ENCODE data around the gene ERBB4.

The ERBB4 gene

DNA sequence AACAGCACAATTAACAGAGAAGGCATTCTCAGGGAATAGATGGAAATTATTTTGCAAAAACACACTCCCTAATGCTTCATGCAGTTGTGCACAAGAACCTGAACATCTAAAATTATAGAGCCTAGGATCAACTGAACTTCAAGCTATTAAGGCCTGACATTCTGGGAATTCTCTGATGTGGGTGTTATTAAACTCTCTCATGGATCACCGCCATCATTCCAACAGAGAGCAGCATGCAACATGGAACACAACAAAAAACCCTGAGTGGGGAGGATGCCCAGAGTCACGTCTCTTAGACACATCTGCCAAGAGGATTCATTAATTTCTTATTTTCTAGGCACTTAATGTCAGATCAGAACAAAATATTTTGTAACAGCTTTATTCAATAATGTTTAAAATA, 543.8 kb downstream of the ERBB4 start:
- no peak for DNase-seq

DNA sequence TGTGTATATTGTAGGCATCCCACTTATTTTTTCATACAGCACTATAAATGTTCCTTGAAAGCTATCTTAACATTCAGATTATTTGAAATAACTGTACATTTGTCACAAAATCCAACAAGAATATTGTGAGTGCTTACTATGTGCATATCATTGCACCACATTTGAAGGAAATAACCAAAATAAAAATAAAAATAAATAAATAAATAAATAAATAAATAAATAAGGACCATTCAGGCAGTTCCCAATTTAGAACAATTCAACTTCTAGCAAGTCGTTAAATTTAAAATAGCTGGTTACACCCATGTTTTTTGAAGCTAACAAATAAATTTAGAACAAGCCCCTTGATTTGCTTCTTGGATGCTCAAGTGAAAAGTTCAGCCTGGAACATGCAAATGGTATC, 548.3 kb downstream of the ERBB4 start:
- no peak for DNase-seq

DNA sequence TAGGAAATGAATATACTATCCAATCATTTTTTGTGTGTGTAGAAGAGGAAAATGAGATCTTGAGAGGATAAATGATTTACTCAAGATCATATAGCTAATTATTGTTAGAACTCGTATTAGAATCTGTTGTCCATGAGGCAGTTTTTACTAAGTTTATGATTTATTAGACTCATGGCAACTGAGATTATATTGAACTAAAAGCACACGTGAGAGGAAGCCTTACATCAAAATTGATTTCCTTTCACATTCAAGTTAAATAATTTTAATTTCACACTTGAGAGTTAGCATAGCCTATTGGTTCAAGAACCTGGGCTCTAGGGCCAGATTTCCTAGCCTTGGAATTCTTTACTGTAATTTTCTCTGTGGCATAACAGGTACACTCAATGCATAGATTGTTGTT, 552.3 kb downstream of the ERBB4 start:
- DNase-seq, result no peak

DNA sequence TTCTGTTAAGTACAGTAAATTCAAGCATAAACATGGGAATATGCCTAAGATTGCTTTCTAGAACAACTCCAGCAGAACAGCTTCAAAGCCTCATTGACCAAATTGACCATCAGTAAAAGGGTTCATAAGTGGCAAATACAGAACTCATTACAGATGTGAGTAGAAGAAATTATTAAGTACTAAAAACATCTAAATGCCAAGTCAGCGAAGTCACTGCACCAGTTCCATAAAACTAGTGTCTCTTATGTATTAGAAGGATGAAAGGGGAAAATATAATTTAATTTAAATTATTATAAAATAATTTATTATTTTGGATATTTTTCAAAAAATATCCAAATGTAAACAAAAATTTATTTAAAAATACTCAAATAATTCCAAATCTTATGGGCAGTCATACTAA, 553.2 kb downstream of the ERBB4 start:
- no peak for DNase-seq

DNA sequence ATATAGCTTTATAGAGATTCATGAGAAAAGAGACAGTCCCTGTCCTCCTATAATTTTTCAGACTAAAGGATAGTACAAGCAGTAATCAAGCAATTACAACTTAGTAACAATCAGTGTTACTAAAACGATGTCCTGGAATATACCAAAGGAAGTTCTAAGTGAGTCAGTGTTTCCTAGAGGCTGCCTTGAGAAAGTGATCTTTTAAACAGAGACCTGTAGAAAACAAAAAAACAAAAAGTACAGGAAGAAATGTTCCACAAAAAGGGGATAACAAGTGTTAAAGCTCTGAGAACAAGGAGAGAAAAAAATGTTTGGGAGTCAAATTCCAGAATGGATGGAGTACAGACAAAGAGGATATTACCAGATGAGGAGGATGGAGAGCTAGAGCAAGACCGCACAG, 556.4 kb downstream of the ERBB4 start:
- DNase-seq, result no peak

DNA sequence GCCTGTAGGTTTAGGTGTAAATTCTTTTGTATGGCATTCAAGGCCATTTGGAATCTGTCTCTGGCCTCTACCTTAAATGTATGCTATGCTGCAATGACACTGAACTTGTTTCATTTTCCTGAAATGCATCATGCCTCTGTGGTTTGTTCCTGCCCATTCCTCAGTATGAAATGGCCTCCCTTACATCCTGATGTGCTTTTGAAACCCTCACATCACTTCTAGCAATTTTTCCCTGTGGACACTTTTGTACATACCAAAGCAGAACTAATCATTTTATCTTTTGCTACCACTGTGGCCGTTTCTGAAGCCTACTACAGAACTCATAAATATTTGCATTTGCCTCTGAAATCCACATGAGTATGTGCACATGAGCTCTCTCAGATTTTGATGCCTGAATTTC, 557.2 kb downstream of the ERBB4 start:
- no peak for DNase-seq

DNA sequence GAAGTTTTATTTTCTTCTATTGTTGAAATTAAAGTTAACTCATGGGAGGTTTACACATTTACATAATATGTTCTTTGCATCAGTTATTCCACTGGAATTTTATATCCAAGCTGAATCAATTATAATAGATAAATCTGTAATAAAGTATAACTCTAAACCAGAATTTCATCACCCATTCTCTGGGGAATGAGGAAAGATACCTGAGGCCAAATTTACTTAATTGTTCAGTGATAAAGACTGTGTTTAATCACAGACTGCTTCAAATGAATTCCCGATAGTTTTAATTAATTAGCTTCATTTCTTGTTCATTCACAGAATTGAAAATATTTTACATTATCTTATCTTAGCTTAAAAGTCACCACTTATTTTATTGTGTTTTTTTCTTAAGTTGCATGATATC, 562.5 kb downstream of the ERBB4 start:
- no peak for DNase-seq

DNA sequence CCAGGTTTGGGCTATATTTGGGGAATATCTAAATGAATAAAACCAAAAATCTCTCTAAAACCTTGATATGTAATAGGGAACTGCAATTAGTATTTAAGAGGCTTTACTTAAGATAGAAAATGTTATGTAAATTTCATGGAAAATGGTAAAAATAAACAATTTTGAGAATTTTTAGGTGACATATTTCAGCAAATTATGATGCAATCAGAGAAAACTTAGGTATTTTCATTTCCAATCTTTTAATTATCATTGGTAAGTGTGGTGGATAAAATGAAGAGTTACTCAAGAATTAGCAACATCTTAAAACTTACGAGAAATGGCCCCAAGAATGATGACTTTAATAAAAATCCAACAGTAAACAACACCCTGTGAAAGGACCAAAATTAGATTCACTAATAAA, 571.4 kb downstream of the ERBB4 start:
- DNase-seq, result no peak

DNA sequence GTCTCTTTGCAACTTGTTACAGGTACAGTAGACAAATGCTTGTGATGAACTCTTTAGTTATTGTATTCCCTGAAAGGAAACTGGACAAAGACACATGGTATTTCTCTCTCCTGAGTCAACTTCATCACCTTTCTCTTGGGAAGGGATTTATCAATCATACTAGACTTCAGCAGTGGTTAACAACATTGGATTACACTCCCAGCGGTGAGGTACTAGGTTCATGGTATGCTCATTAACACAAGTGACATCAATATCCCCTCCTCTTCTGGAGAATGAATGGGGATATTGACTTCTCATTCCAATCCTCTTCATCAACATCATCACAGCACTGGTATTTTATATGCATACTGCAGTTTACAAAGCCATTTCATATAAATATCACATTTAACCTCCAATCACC, 574.6 kb downstream of the ERBB4 start:
- no peak for DNase-seq

DNA sequence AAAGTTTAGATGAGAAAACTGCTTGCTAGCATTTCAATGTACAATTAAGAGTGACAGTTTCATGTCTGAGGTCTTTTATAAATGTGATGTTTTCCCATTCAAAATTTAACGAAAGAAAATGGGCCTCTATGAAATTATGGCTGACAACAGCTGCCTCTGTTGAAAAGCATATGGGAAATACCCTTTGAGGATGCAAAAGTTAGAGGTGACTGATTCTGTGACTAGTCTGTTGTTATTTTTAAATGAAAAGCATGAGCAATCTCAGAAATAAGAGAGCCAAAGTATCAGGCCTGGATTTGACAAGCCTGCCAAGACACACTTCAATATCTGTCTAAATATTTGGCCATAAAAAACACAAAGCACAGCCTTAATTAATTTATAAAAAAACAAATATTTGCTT, 580.8 kb downstream of the ERBB4 start:
- no peak for DNase-seq

DNA sequence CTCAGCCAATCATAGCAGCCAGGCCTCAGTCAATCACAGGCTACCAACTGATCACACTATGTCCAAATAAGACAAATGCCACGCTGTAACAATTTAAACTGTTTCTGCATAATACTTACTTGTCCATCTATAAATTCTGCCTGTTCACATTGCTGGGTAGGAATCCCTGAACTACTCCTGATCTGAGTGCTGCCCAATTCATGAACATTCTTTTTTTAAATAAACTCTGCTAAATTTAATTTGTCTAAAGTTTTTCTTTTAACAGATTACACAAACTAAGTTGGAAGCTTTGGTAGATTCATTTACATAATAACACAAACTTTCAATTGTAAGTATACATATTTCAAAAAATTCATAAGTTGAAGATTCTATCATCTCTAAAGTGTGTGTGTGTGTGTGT, 583.0 kb downstream of the ERBB4 start:
- no peak for DNase-seq

DNA sequence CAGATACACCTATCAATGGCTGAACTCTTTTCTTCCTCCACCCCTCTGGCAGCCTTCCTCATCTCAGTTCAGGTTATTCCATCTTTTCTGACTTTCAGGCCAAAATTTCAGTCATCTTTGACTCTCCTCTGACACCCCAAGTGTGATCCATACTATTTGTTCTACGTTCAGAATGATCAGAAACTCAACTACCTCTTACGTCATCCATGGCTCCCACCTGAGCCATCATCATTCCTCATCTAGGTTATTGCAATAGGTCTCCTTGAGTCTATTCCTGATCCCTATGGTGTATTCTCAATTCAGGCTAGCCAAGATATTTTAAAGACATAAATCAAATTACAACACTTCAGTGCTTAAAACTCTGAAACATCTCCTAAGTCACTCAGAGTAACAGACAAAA, 589.7 kb downstream of the ERBB4 start:
- no peak for DNase-seq

DNA sequence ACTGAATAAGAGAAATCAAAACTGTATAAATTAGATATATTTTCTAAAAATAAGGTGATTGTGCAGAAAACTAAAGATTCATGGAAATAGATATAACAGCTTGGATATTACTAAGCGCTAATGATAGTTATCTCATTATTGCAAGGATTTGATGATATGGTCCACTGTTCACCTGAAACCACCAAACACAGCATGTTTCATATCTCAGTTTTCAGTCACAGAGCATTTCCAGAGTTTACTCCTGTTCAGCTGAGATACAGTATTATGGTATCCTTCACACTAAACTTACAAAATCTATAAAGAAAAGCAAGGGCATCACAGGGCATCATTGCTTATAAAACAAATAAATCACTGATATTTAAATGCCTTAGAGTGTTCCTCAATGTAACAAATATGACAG, 591.6 kb downstream of the ERBB4 start:
- no peak for DNase-seq

DNA sequence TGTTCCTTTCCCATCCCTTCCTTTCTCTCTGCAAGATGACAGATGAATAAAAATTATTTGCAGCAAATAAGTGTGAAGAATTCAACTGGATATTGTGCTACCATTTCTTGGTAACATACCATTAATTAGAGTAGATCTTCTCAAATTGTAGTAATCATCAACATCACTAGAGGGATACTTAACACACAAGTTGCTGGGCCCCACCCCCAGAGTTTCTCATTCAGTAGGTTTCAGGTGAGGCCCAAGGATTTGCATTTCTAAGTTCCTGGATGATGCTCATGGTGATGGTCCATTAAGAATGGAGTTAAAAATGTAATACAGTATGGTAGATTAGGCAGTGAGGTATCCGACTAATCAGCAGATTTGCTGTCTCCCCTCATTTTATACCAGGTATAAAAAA, 594.0 kb downstream of the ERBB4 start:
- no peak for DNase-seq

DNA sequence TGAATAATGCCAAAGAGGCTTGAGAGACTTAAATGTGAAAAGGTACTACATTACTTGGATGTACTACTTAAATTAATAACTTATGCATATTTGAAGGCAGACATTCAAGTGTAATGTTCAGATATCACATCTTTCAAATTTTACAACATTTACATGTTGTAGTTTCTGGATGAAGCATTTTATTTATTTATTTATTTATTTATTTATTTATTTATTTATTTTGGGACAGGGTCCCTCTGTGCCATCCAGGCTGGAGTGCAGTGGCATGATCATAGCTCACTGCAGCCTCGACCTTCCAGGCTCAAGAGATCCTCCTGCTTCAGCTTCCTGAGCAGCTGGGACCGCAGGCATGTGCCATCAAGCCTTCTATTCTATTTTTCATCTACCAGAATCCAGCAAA, 596.4 kb downstream of the ERBB4 start:
- no peak for DNase-seq

DNA sequence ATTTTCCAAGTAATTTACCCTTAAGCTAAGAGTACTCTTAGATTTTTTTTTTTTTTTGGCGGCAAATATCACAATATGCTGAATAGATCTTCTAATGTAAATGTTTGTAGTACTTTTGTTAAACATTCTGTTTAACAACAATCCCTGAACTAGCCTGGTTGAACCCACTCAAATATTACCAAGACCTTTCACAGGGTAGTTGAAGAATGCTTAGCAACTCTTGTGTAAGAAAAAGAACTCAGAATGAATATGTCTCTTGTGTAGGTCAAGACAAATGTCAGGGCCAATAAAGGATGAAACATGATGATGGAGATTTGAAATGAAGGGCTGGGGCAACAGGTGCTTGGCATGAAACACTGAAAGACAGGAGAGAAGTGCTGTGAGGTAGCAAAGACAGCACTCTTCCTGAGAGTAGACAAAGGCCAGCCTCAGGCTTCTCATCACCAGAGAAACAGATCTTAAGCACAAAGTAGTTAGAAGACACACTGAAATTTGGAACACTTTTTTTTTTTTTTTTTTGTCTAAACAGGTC, 597.3 kb downstream of the ERBB4 start:
- no peak for DNase-seq

DNA sequence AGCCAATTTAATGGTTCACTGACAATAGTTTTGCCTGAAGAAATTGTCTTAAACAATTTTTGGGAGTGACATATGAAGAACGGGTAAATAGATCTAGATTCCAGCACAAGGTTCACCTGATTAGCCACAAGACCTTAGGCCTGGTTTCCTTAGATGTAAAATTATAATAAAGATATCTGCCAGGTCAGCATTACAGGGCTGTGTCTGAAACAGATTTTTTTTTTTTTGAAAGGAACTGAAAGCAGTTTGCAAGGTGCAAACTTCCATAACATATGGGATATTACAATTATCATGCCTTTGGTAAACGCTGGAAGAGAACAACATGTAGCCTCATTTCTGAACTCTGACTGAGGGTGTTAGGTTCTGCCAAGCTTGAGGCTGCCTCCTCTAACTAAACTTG, 599.4 kb downstream of the ERBB4 start:
- no peak for DNase-seq

DNA sequence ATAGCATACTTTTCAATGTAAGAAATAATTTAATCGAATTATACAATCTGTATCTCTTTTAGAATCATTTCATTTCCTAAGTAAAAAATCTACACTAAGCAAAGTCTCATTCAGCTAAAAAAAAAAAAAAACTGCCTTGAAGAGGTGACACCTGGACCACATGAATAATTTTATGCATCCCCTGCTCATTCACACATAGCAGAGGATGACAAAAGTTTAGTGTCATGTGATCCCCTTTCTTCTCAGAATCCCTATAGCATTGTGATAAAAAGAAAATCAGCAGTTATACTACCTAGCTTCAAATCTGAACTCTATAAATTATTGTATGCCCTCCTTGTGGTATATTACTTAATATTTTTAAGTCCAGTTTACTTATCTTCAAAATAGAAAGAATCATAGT, 603.8 kb downstream of the ERBB4 start:
- no peak for DNase-seq

DNA sequence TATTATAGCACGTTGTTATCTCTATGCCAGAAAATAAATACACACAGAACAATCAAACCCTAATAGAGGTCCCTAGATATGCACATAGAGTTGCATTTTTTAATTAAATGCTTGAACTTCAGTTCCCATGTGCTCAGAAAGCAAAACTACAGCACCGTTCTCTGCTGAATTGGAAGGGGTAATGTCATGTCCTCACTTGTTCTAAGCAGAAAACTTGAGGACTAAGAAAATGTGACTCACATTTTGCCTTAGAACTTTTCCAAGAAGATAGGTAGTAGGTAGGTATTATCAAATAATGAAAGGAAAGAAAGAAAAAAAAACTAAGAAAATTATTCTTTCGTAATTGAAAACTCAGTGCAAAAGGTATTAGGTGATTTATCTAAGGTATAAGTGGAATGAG, 607.3 kb downstream of the ERBB4 start:
- DNase-seq, result no peak

DNA sequence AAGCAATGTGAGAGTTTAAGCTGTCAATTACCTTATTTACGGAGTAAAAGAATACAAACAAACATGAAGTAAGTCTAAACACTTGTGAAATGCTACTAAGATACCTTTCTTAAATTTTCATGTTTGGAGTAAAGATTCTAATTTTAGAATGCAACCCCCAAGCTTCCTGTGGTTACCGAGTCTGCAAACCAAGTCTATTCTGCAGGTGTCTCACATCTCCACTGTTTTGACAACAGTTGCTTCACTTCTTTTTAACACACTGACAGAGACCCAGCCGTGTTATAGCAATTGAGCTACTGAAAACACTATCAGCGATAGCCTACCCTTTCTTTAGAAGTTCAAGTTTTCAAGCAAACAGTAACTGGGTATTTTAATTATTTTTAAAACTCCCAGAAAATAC, 608.3 kb downstream of the ERBB4 start:
- DNase-seq, result no peak

DNA sequence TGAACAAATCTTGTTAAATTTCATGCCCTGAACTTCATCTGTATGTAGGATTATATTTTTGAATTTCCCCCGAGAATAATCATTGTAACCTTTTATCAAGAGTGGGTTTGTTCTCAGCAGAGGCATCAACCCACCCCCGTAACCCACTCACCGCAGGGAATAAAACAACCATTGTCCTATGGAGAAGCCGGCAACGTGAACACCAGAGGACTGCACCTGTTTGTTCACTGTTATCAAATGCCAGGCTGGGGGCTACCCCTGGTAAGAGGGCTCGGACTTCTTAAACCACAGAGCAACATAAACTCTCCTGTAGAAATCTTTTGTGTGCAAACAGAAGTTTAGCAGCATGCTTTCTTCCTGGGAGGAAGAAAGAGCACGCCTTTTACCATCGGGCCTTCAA, 610.4 kb downstream of the ERBB4 start:
- no peak for DNase-seq

DNA sequence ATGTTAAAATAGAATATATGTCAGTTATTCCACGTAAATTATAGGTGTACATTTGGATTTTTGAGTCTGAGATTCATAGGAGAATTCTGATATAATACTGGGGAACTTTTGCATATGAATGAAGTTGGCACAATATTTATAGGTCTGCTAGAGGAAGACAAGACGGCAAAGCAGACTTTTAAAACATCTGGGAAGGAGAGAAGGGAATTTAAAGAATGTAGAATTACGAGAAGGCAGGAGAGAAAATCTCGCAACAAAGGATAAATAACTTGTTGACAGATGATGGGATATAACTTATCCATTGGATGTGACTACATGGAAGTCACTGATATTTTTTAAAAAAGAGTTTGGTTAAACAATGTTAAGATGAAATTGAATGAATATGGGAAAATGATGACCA, 615.6 kb downstream of the ERBB4 start:
- DNase-seq, result no peak

DNA sequence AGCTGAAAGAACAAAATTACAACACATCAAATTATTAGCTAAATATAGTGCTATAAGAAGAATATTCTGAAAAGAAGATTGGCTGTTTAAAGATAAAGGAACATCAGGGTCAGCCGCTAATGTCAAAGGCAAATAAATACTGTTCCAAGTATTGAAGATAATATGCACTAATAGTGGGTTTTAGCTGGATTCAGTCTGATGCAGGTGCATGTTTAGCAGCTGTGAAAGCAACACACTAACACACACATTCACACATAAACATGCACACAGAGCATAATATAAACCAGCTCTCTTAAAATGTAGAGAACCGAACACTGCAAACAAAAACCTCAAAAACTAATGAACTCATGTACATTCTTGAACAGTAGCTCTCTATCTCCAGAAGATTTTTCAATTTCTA, 634.6 kb downstream of the ERBB4 start:
- DNase-seq, result no peak

DNA sequence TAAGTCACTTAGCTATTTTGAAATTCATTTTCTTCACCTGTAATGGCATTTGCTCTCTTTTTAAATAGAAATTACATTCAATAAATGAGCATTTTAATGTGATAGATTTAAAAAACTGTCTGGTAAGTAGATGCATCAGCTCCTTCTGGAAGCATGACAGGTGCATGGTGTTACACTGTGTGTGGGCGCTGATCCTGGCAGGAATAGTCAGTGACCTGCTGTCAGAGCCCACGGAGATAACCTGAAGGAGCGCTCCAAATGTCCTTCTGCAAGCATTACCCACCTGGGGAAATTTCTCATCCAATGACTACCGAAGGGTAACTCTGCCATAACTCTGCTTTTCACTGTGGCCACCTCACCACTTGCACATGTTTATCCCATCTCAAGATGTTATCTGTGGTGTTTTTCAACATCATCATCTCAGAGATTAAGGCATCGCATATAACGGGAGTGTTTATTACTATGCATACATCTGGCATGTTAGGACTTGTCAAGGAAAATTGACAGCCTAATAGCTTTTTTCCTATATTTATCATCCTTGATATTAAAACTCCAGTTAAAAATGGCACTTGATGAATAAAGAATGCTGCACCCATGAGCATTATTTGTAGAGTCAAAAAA, 637.3 kb downstream of the ERBB4 start:
- DNase-seq, result no peak

DNA sequence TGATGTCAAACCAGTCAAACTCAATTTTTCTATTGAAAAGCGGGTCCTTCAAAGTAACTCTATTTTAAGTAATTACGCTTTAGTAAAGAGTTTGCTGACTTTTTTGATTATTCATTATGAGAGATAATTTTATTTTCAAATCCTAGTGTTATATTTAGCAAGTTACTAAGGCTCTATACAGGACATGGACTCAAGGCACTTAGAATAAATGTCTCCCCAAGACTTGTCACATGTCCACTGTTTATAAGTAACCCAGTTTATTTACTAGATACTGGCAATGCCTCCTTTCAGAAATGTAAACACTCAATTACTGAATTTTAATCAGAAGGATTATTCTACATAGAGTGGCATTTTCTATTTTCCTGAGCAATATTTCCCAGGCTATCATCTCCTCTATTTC, 638.1 kb downstream of the ERBB4 start:
- DNase-seq, result no peak
